Retinal pigment epithelial cell (primary cell): Measurements from ENCODE around the gene ISCA1.
"Not testable (repeated sequence)": the region's sequence is repeated elsewhere in the genome, so short reads cannot be mapped to it uniquely, and the experiment has no call there.

Experiments used
- DNase-seq: peaks from one replicate; pipeline ENCODE4 v3.0.0-alpha.2; 2010; ENCODE audit warnings: low read depth
- H3K4me3 ChIP-seq: 2 replicates; pipeline ENCODE4 v1.5.1; 2011; ENCODE audit warnings: mild to moderate bottlenecking, low read length, control low read depth, moderate library complexity
- TF ChIP-seq, protein P1 (sequence below): conservative IDR thresholded peaks from 2 replicates; pipeline ENCODE4 v1.5.1; 2011; ENCODE audit warnings: low read depth, low read length, control low read depth, inconsistent platforms

Gene ISCA1

DNA sequence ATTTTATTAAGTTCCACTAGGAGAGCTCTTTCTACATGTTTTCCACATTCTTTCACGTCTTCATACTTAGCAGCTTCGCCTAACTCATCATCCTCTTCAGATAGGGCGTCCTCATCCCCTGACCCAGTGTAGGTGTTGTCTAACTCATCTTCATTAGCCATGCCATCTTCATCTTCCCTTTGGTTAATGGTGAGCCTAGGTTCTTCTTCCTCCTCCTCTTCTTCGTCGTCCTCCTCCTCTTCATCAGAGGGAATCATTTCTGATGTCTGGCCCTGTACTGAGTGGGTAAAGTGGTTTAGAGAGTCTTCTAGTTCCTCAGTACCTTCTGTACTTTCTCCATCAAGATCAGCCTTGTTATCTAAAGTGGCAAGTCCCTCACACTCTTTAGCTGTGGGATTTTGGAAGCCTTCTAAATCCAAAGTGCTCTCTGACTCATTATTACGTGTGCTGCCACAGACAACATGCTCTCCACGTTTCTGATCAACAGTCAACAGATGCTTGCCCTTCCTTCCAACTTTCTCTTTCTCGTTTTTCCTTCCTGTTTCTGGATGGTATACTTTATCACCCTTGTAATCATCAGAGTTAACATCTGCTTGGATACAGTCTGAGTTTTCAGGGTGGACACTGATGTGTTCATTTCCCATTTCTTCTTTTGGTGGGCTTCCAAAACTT is 40.8 kb upstream of the ISCA1 start:
- H3K4me3 ChIP-seq, result no peak overlapping the region
- TF ChIP-seq, protein P1, sequence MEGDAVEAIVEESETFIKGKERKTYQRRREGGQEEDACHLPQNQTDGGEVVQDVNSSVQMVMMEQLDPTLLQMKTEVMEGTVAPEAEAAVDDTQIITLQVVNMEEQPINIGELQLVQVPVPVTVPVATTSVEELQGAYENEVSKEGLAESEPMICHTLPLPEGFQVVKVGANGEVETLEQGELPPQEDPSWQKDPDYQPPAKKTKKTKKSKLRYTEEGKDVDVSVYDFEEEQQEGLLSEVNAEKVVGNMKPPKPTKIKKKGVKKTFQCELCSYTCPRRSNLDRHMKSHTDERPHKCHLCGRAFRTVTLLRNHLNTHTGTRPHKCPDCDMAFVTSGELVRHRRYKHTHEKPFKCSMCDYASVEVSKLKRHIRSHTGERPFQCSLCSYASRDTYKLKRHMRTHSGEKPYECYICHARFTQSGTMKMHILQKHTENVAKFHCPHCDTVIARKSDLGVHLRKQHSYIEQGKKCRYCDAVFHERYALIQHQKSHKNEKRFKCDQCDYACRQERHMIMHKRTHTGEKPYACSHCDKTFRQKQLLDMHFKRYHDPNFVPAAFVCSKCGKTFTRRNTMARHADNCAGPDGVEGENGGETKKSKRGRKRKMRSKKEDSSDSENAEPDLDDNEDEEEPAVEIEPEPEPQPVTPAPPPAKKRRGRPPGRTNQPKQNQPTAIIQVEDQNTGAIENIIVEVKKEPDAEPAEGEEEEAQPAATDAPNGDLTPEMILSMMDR, result no peak
- DNase-seq, result no peak

DNA sequence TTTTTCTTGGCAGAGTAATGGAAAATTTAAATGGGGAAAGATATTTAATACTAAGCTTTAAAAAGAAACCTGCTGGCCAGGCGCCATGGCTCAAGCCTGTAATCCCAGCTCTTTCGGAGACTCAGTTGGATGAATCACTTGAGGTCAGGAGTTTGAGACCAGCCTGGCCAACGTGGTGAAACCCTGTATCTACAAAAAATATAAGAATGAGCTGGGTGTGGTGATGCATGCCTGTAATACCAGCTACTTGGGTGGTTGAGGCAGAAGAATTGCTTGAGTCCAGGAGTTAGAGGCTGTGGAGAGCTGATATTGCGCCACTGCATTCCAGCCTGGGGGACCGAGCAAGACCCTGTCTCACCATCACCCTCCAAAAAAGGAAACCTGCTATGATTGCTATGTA is 39.0 kb upstream of the ISCA1 start:
- TF ChIP-seq, protein P1, result no peak
- H3K4me3 ChIP-seq, result no peak overlapping the region
- peak; percentile 46 for DNase-seq

DNA sequence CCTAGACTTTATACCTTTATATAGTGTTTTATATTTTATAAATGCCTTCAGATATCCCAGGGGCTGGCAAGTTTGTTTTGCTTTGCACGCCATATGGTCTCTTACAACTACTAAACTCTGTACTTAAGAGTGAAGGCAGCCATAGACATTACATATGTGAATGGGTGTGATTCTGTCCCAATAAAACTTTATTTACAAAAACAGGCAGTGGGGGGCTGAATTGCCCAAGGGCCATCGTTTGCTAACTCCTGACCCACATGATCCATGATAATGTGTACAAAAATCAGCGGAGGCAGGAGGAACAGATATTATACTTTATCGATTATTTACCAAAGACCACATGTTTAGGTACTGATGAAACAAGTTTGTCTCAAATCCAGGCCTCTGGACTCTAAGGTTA is 35.8 kb upstream of the ISCA1 start:
- no peak overlapping the region for H3K4me3 ChIP-seq
- no peak for DNase-seq
- TF ChIP-seq, protein P1, result no peak

- no peak overlapping the region for H3K4me3 ChIP-seq
- TF ChIP-seq, protein P1, result no peak
Measured at GRCh38 chr9:86315078-86315477, 32.7 kb upstream of the ISCA1 start.

GRCh38 chr9:86312959-86313358 is 30.6 kb upstream of the ISCA1 start:
- not testable (repeated sequence) for H3K4me3 ChIP-seq, DNase-seq

More at GRCh38 chr9:86315078-86315477, 32.7 kb upstream of the ISCA1 start:
- DNase-seq, result no peak

GRCh38 chr9:86308687-86309086 is 26.3 kb upstream of the ISCA1 start:
- no peak for DNase-seq
- TF ChIP-seq, protein P1, result no peak
- H3K4me3 ChIP-seq, result no peak overlapping the region

DNA sequence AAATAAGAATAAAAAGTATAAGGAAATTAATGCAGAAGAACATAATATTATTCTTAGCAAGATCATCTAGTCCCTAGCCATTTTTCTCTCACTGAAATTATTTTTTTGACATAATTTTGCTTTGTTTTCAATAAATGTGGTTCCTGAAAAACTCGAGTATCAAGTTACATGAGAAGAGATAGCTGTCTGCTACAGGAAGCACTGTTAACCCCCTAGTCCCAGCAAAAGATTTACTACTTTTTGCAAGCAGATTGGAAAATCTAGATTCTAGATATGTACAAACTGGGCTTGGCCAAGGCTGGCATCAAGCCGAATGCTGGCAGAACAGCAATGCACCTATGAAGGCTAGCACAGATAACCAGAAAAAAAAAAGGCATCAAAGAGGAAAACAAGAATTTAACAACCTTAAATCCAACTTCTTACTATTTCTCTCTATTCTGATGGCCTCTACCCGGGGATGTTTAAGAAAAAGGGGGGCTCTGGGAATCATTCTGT is 21.9 kb upstream of the ISCA1 start:
- DNase-seq, result no peak

More for the DNA sequence above, 21.9 kb upstream of the ISCA1 start:
- no peak overlapping the region for H3K4me3 ChIP-seq
- TF ChIP-seq, protein P1, result no peak
